Endothelial cell of umbilical vein (primary cell): ENCODE results near the gene PLXNA4.

ENCODE experiments used
- MYC ChIP-seq: IDR thresholded peaks from one replicate; pipeline ENCODE4 v1.6.1; 2011; ENCODE audit warnings: mild to moderate bottlenecking, low read depth, low read length
- POLR2A ChIP-seq: IDR thresholded peaks from 2 replicates; pipeline ENCODE4 v1.6.1; 2012; ENCODE audit warnings: low read depth, mild to moderate bottlenecking, control low read depth, low read length
- POLR2AphosphoS5 ChIP-seq: IDR thresholded peaks from 2 replicates; pipeline ENCODE4 v1.6.1; 2012; ENCODE audit warnings: low read depth, mild to moderate bottlenecking, control low read depth, low read length, moderate library complexity; ENCODE audit not compliant: insufficient read depth
- TF ChIP-seq, protein P1 (sequence below), 2 donors: IDR thresholded peaks; 1 replicate in 1 of 2; 2 replicates in 1 of 2; pipeline ENCODE4 v1.5.1; 2011; ENCODE audit warnings: low read length in 2 of 2, mild to moderate bottlenecking in 2 of 2, moderate library complexity in 2 of 2, control low read depth in 1 of 2, inconsistent platforms in 1 of 2, low read depth in 1 of 2; ENCODE audit not compliant: insufficient read depth in 1 of 2; ENCODE audit errors: extremely low read depth in 1 of 2

DNA sequence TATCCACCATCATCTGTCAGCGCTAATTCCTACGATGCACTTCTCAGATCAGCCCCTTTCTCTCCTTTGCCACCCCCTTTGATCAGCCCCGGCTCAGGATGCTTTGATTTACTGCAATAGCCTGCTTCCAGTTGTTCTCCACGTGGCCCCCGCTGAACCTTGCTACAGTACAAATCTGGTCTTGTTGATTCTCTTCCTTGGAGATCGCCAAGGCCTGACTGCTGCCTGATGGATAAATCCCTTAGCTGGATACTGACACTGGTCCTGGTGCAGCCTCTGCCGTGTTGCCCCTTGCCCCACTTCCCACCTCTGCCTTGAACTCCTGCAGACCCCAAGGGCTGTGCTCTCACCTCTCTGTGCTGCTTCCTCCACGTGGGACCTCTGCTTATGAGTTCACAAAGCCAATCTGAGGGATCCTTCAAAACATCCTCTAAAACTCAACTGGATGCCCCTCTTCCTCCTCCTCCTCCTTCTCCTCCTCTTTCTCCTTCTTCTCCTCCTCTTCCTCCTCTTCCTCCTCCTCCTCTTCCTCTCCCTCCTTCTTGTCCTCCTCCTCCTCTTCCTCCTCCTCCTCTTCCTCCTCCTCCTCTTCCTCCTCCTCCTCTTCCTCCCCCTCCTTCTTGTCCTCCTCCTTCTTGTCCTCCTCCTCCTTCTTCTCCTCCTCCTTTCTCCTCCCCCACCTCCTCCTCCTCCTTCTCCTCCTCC is 15.3 kb downstream of the PLXNA4 start:
- TF ChIP-seq, protein P1, sequence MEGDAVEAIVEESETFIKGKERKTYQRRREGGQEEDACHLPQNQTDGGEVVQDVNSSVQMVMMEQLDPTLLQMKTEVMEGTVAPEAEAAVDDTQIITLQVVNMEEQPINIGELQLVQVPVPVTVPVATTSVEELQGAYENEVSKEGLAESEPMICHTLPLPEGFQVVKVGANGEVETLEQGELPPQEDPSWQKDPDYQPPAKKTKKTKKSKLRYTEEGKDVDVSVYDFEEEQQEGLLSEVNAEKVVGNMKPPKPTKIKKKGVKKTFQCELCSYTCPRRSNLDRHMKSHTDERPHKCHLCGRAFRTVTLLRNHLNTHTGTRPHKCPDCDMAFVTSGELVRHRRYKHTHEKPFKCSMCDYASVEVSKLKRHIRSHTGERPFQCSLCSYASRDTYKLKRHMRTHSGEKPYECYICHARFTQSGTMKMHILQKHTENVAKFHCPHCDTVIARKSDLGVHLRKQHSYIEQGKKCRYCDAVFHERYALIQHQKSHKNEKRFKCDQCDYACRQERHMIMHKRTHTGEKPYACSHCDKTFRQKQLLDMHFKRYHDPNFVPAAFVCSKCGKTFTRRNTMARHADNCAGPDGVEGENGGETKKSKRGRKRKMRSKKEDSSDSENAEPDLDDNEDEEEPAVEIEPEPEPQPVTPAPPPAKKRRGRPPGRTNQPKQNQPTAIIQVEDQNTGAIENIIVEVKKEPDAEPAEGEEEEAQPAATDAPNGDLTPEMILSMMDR (IDR thresholded peaks at IDR 0.05; ENCODE audit: extremely low read depth in 1 of 2, insufficient read depth in 1 of 2, low read depth in 1 of 2, low read length in 2 of 2): no peak
- TF ChIP-seq POLR2A: no peak
- TF ChIP-seq POLR2AphosphoS5: no peak
- TF ChIP-seq MYC: no peak
